Mononuclear cell (primary cell): Measurements from ENCODE around the gene SPNS1. TPM values are rescaled to one million over a fixed set of nuclear protein-coding genes. Genes with fewer than 3 reads are reported as not detected.
"Not testable (repeated sequence)": the region's sequence is repeated elsewhere in the genome, so short reads cannot be mapped to it uniquely, and the experiment has no call there.

Source experiments
- H3K27me3 ChIP-seq: 2 replicates; pipeline ENCODE4 v1.6.0; 2011; ENCODE audit warnings: low read length, control low read depth; ENCODE audit not compliant: insufficient read depth
- H3K4me1 ChIP-seq: 2 replicates; pipeline ENCODE4 v1.5.1; 2011; ENCODE audit warnings: mild to moderate bottlenecking, low read length, control low read depth; ENCODE audit not compliant: insufficient read depth
- H3K4me3 ChIP-seq: 2 replicates; pipeline ENCODE4 v1.5.1; 2011; ENCODE audit warnings: mild to moderate bottlenecking, low read length, moderate library complexity
- H3K9me3 ChIP-seq: 2 replicates; pipeline ENCODE4 v1.5.1; 2011; ENCODE audit warnings: low read depth, mild to moderate bottlenecking, control low read depth, low read length
- total RNA-seq: library from RNA; depleted of rRNA; stranded (reverse); fragments of >200 nt; gene quantifications from one replicate; pipeline ENCODE4 v1.2.3, GENCODE V29; 2012

SPNS1 gene
- total RNA-seq = 18.7 TPM

GRCh38 chr16:28974437-28975157 lies at the start of gene SPNS1:
SPNS1 (plus strand) TSS chr16:28974778; CDS start chr16:28975152, 374 bp downstream.
- no peaks in the 10 kb centered on the region for H3K27me3 ChIP-seq
- peaks cover 40% of the 10 kb centered on the region for H3K4me1 ChIP-seq
- no peaks in the 10 kb centered on the region for H3K9me3 ChIP-seq
- H3K4me3 ChIP-seq = peak within 1 kb of the TSS; percentile 77

- peaks cover 29% of the 10 kb centered on the region for H3K4me1 ChIP-seq
- no peaks in the 10 kb centered on the region for H3K27me3 ChIP-seq
- H3K9me3 ChIP-seq = no peaks in the 10 kb centered on the region
- peak overlapping the region; percentile 91 for H3K4me3 ChIP-seq
These were observed 49.0 kb upstream of the SPNS1 start for GRCh38 chr16:28925386-28926228.

GRCh38 chr16:28926284-28926683 lies 48.3 kb upstream of the SPNS1 start:
- H3K27me3 ChIP-seq, H3K4me3 ChIP-seq, H3K9me3 ChIP-seq: not testable (repeated sequence)
- peaks cover 36% of the 10 kb centered on the region for H3K4me1 ChIP-seq

- Histone ChIP-seq H3K27me3 (no peaks in the 10 kb centered on the region), H3K4me1 (peaks cover 38% of the 10 kb centered on the region), H3K9me3 (no peaks in the 10 kb centered on the region), H3K4me3 (no peak overlapping the region)
These were observed 46.8 kb upstream of the SPNS1 start for GRCh38 chr16:28927815-28928214.

GRCh38 chr16:28930203-28930602 lies 44.4 kb upstream of the SPNS1 start:
- no peak overlapping the region for H3K4me3 ChIP-seq
- H3K4me1 ChIP-seq = peaks cover 28% of the 10 kb centered on the region
- no peaks in the 10 kb centered on the region for H3K27me3 ChIP-seq
- H3K9me3 ChIP-seq = no peaks in the 10 kb centered on the region

GRCh38 chr16:28930652-28931051 lies 43.9 kb upstream of the SPNS1 start:
- no peaks in the 10 kb centered on the region for H3K9me3 ChIP-seq
- H3K27me3 ChIP-seq = no peaks in the 10 kb centered on the region
- no peak overlapping the region for H3K4me3 ChIP-seq
- peaks cover 27% of the 10 kb centered on the region for H3K4me1 ChIP-seq

- H3K4me1 ChIP-seq = peaks cover 32% of the 10 kb centered on the region
- H3K9me3 ChIP-seq = no peaks in the 10 kb centered on the region
- no peaks in the 10 kb centered on the region for H3K27me3 ChIP-seq
- peak within 1 kb of the TSS; percentile 29 for H3K4me3 ChIP-seq
These were observed 42.8 kb upstream of the SPNS1 start, which contains the start of gene CD19 for GRCh38 chr16:28931801-28932225. CD19 (plus strand) TSS chr16:28931971; CDS start chr16:28932001, 30 bp downstream.

GRCh38 chr16:28932339-28933141 lies 42.0 kb upstream of the SPNS1 start:
- H3K9me3 ChIP-seq = no peaks in the 10 kb centered on the region
- no peaks in the 10 kb centered on the region for H3K27me3 ChIP-seq
- H3K4me3 ChIP-seq = peak overlapping the region; percentile 29
- H3K4me1 ChIP-seq = peaks cover 39% of the 10 kb centered on the region

GRCh38 chr16:28933171-28933570 lies 41.4 kb upstream of the SPNS1 start:
- Histone ChIP-seq H3K27me3 (no peaks in the 10 kb centered on the region), H3K4me3 (peak overlapping the region; percentile 29), H3K9me3 (no peaks in the 10 kb centered on the region), H3K4me1 (peaks cover 39% of the 10 kb centered on the region)

- H3K27me3 ChIP-seq = no peaks in the 10 kb centered on the region
- H3K4me3 ChIP-seq = no peak overlapping the region
- H3K4me1 ChIP-seq = peaks cover 36% of the 10 kb centered on the region
- no peaks in the 10 kb centered on the region for H3K9me3 ChIP-seq
These were observed 39.2 kb upstream of the SPNS1 start for GRCh38 chr16:28935346-28935745.

GRCh38 chr16:28935924-28936783 lies 38.4 kb upstream of the SPNS1 start:
- H3K9me3 ChIP-seq = no peaks in the 10 kb centered on the region
- no peaks in the 10 kb centered on the region for H3K27me3 ChIP-seq
- H3K4me3 ChIP-seq = peak overlapping the region; percentile 10
- peaks cover 28% of the 10 kb centered on the region for H3K4me1 ChIP-seq

- Histone ChIP-seq H3K4me3 (no peak overlapping the region), H3K27me3 (no peaks in the 10 kb centered on the region), H3K4me1 (peaks cover 21% of the 10 kb centered on the region), H3K9me3 (no peaks in the 10 kb centered on the region)
These were observed 37.8 kb upstream of the SPNS1 start for GRCh38 chr16:28936784-28937155.

GRCh38 chr16:28937222-28937876 lies 37.2 kb upstream of the SPNS1 start:
- H3K4me3 ChIP-seq = no peak overlapping the region
- H3K27me3 ChIP-seq = no peaks in the 10 kb centered on the region
- peaks cover 21% of the 10 kb centered on the region for H3K4me1 ChIP-seq
- no peaks in the 10 kb centered on the region for H3K9me3 ChIP-seq

- no peaks in the 10 kb centered on the region for H3K27me3 ChIP-seq
- H3K4me1 ChIP-seq = peaks cover 21% of the 10 kb centered on the region
- H3K4me3 ChIP-seq = no peak overlapping the region
- H3K9me3 ChIP-seq = no peaks in the 10 kb centered on the region
These were observed 35.9 kb upstream of the SPNS1 start for GRCh38 chr16:28938721-28939120.
